ENCODE data around the gene NCAM1.

The NCAM1 gene

GRCh38 chr11:113121746-113122145 is 160.5 kb downstream of the NCAM1 start:
- H3K36me3 ChIP-seq (ENCODE audit: control insufficient read depth, insufficient read depth, low read length) = no peaks in the 10 kb centered on the region
- no peak for DNase-seq (ENCODE audit: low read depth, low spot score)
- H3K27ac ChIP-seq (ENCODE audit: low read length) = no peak overlapping the region
- H3K4me1 ChIP-seq (ENCODE audit: control insufficient read depth, insufficient read depth, low read length) = no peaks in the 10 kb centered on the region
- no CpG with 5 or more reads among the region's 1 CpG for WGBS (ENCODE audit: insufficient coverage, insufficient read length)
- H3K27me3 ChIP-seq (ENCODE audit: control insufficient read depth, insufficient read depth, low read length) = no peaks in the 10 kb centered on the region
- H3K9me3 ChIP-seq (ENCODE audit: control insufficient read depth, insufficient read depth, low read length) = no peaks in the 10 kb centered on the region
- H3K4me3 ChIP-seq (ENCODE audit: low read length) = no peak overlapping the region

DNA sequence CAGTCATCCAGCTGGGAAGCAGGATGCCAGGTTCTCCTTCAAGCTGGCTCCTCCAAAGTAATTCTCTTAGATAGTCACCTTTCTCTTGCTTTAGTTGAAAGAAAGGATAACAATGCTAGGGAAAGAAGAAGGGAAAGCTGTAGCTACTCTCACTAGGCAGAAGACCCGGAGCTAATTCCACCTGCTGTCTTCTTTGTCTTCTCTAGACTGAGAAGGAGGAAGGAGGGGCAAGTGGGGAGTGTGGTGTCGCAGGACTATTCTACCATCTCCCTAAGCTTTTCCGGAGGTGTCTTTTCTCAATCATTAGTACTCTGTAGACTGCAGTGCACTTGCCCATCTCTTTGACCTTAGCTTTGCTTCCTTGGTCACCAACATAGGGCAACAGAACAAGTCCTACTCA is 162.8 kb downstream of the NCAM1 start:
- H3K27ac ChIP-seq (ENCODE audit: low read length) = no peak overlapping the region
- no peaks in the 10 kb centered on the region for H3K36me3 ChIP-seq (ENCODE audit: control insufficient read depth, insufficient read depth, low read length)
- H3K4me3 ChIP-seq (ENCODE audit: low read length) = no peak overlapping the region
- H3K4me1 ChIP-seq (ENCODE audit: control insufficient read depth, insufficient read depth, low read length) = no peaks in the 10 kb centered on the region
- whole genome bisulfite sequencing (ENCODE audit: insufficient coverage, insufficient read length) = no CpG with 5 or more reads among the region's 3 CpGs
- no peaks in the 10 kb centered on the region for H3K9me3 ChIP-seq (ENCODE audit: control insufficient read depth, insufficient read depth, low read length)
- no peak for DNase-seq (ENCODE audit: low read depth, low spot score)
- no peaks in the 10 kb centered on the region for H3K27me3 ChIP-seq (ENCODE audit: control insufficient read depth, insufficient read depth, low read length)

DNA sequence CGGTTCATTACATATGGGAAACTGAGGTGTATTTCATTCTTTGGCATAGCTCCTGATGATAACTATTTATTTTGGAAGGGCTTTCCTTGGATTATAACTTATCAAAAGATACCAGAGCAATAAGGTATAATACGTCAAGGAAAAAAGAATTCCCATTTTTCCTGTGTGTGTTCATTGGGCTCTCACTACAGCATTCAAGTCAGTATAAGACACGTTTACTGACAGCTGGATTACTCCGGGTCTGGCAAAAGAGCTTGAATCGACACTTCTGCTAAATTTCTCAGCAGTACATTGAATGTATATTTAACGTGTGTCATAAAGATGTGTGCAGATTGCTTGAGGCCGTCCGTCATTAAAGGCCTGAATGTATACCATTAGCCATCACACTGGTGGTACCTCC is 163.4 kb downstream of the NCAM1 start:
- no peak overlapping the region for H3K4me3 ChIP-seq (ENCODE audit: low read length)
- no peak for DNase-seq (ENCODE audit: low read depth, low spot score)
- no peaks in the 10 kb centered on the region for H3K9me3 ChIP-seq (ENCODE audit: control insufficient read depth, insufficient read depth, low read length)
- no peaks in the 10 kb centered on the region for H3K36me3 ChIP-seq (ENCODE audit: control insufficient read depth, insufficient read depth, low read length)
- no peaks in the 10 kb centered on the region for H3K4me1 ChIP-seq (ENCODE audit: control insufficient read depth, insufficient read depth, low read length)
- no peak overlapping the region for H3K27ac ChIP-seq (ENCODE audit: low read length)
- no CpG with 5 or more reads among the region's 8 CpGs for WGBS (ENCODE audit: insufficient coverage, insufficient read length)
- H3K27me3 ChIP-seq (ENCODE audit: control insufficient read depth, insufficient read depth, low read length) = no peaks in the 10 kb centered on the region

DNA sequence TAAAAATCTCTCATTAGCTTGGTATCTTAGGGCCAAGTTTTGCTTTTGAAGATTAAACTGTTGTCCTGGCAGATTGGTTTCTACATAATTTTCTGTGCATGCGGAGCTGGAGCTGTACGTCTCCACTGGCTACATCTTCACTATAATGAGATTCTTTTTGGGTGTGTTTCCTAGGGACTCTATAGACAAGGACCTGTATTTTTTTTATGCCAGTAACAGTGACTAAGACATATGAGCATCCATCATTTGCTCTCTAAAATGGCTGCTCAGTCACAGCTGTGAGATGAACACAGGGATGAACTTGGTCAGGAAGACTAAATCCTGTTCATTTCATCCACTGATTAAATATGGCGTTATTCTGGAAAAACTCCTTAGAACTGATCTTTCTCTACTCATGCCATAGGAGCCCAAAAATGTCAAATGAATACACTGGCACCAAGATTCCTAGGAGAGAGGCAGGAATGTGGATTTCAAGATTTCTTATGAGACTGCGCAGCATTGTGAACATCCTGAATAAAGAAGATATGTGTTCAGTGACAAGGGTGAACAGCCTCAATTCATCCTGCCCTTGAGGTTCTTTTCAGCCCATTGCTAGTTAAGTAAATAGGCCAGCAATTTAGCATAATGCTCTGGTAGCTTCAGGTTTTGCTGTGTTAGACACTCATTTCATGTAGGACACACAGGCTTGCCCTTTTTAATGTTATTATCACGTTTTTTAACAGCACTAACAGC is 168.2 kb downstream of the NCAM1 start:
- WGBS (ENCODE audit: insufficient coverage, insufficient read length) = no CpG with 5 or more reads among the region's 5 CpGs
- H3K9me3 ChIP-seq (ENCODE audit: control insufficient read depth, insufficient read depth, low read length) = no peaks in the 10 kb centered on the region
- no peak overlapping the region for H3K27ac ChIP-seq (ENCODE audit: low read length)
- H3K36me3 ChIP-seq (ENCODE audit: control insufficient read depth, insufficient read depth, low read length) = no peaks in the 10 kb centered on the region
- H3K27me3 ChIP-seq (ENCODE audit: control insufficient read depth, insufficient read depth, low read length) = no peaks in the 10 kb centered on the region
- H3K4me3 ChIP-seq (ENCODE audit: low read length) = no peak overlapping the region
- DNase-seq (ENCODE audit: low read depth, low spot score) = no peak
- H3K4me1 ChIP-seq (ENCODE audit: control insufficient read depth, insufficient read depth, low read length) = no peaks in the 10 kb centered on the region

GRCh38 chr11:113131036-113131775 is 170.0 kb downstream of the NCAM1 start:
- Histone ChIP-seq H3K36me3 (ENCODE audit: control insufficient read depth, insufficient read depth, low read length) (no peaks in the 10 kb centered on the region), H3K9me3 (ENCODE audit: control insufficient read depth, insufficient read depth, low read length) (no peaks in the 10 kb centered on the region), H3K4me1 (ENCODE audit: control insufficient read depth, insufficient read depth, low read length) (no peaks in the 10 kb centered on the region), H3K4me3 (ENCODE audit: low read length) (no peak overlapping the region), H3K27me3 (ENCODE audit: control insufficient read depth, insufficient read depth, low read length) (no peaks in the 10 kb centered on the region), H3K27ac (ENCODE audit: low read length) (no peak overlapping the region)
- no CpG with 5 or more reads among the region's 8 CpGs for WGBS (ENCODE audit: insufficient coverage, insufficient read length)
- DNase-seq (ENCODE audit: low read depth, low spot score) = no peak

GRCh38 chr11:113133071-113133470 is 171.9 kb downstream of the NCAM1 start:
- Histone ChIP-seq H3K27me3 (ENCODE audit: control insufficient read depth, insufficient read depth, low read length) (no peaks in the 10 kb centered on the region), H3K27ac (ENCODE audit: low read length) (no peak overlapping the region), H3K4me1 (ENCODE audit: control insufficient read depth, insufficient read depth, low read length) (no peaks in the 10 kb centered on the region), H3K4me3 (ENCODE audit: low read length) (no peak overlapping the region), H3K9me3 (ENCODE audit: control insufficient read depth, insufficient read depth, low read length) (no peaks in the 10 kb centered on the region), H3K36me3 (ENCODE audit: control insufficient read depth, insufficient read depth, low read length) (no peaks in the 10 kb centered on the region)
- DNase-seq (ENCODE audit: low read depth, low spot score) = no peak
- no CpG with 5 or more reads among the region's 4 CpGs for WGBS (ENCODE audit: insufficient coverage, insufficient read length)

DNA sequence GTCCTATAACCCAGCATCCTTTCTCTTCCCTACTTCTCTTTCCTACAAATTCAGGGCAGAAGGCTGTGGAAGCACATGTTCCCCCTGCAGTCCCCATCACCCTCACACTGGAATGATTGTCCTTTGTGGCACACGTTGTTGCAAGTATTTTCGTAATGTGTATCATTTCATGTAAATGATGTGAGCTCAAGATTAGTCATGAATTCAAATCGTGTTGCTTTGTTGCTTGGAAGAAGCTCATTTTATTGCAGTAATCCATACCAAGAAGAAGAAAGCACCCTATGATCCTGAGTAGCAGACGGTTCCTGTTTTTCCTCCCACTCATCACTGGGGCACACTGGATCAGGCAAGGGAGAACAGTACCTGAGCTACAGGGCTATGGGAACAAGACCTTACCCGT is 173.4 kb downstream of the NCAM1 start:
- H3K4me3 ChIP-seq (ENCODE audit: low read length) = no peak overlapping the region
- DNase-seq (ENCODE audit: low read depth, low spot score) = no peak
- H3K27ac ChIP-seq (ENCODE audit: low read length) = no peak overlapping the region
- no CpG with 5 or more reads among the region's 5 CpGs for WGBS (ENCODE audit: insufficient coverage, insufficient read length)
- no peaks in the 10 kb centered on the region for H3K4me1 ChIP-seq (ENCODE audit: control insufficient read depth, insufficient read depth, low read length)
- no peaks in the 10 kb centered on the region for H3K27me3 ChIP-seq (ENCODE audit: control insufficient read depth, insufficient read depth, low read length)
- no peaks in the 10 kb centered on the region for H3K9me3 ChIP-seq (ENCODE audit: control insufficient read depth, insufficient read depth, low read length)
- H3K36me3 ChIP-seq (ENCODE audit: control insufficient read depth, insufficient read depth, low read length) = no peaks in the 10 kb centered on the region

- Histone ChIP-seq H3K27me3 (ENCODE audit: control insufficient read depth, insufficient read depth, low read length) (no peaks in the 10 kb centered on the region), H3K4me3 (ENCODE audit: low read length) (no peak overlapping the region), H3K36me3 (ENCODE audit: control insufficient read depth, insufficient read depth, low read length) (no peaks in the 10 kb centered on the region), H3K4me1 (ENCODE audit: control insufficient read depth, insufficient read depth, low read length) (no peaks in the 10 kb centered on the region), H3K27ac (ENCODE audit: low read length) (no peak overlapping the region), H3K9me3 (ENCODE audit: control insufficient read depth, insufficient read depth, low read length) (no peaks in the 10 kb centered on the region)
- no peak for DNase-seq (ENCODE audit: low read depth, low spot score)
- WGBS (ENCODE audit: insufficient coverage, insufficient read length) = no CpG with 5 or more reads among the region's 15 CpGs
Measured at GRCh38 chr11:113137713-113138529, 176.7 kb downstream of the NCAM1 start.

- H3K4me3 ChIP-seq (ENCODE audit: low read length) = no peak overlapping the region
- H3K27me3 ChIP-seq (ENCODE audit: control insufficient read depth, insufficient read depth, low read length) = no peaks in the 10 kb centered on the region
- no CpG with 5 or more reads among the region's 4 CpGs for WGBS (ENCODE audit: insufficient coverage, insufficient read length)
- DNase-seq (ENCODE audit: low read depth, low spot score) = no peak
- no peak overlapping the region for H3K27ac ChIP-seq (ENCODE audit: low read length)
- H3K36me3 ChIP-seq (ENCODE audit: control insufficient read depth, insufficient read depth, low read length) = no peaks in the 10 kb centered on the region
- no peaks in the 10 kb centered on the region for H3K9me3 ChIP-seq (ENCODE audit: control insufficient read depth, insufficient read depth, low read length)
- no peaks in the 10 kb centered on the region for H3K4me1 ChIP-seq (ENCODE audit: control insufficient read depth, insufficient read depth, low read length)
Measured at GRCh38 chr11:113138731-113139130, 177.5 kb downstream of the NCAM1 start.

DNA sequence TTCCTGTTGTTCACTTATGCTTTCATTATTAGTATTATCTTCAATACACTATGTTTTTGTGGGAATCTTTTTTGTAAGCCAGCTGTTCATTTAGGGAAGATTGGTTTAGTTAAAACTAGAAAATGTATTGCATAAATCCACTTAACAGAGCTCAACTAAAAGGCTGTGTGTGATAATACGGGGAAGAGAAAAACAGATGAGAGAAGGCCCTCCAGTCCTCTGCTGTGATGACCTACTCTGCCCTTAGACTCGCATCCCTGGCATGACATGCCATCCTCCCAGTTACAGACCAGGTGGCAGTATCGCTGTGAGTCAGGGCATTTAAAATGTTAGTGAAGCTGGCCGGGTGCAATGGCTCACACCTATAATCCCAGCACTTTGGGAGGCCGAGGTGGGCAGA is 179.8 kb downstream of the NCAM1 start:
- Histone ChIP-seq H3K36me3 (ENCODE audit: control insufficient read depth, insufficient read depth, low read length) (no peaks in the 10 kb centered on the region), H3K27ac (ENCODE audit: low read length) (no peak overlapping the region)
- no peak for DNase-seq (ENCODE audit: low read depth, low spot score)

More for the DNA sequence above, 179.8 kb downstream of the NCAM1 start:
- H3K9me3 ChIP-seq (ENCODE audit: control insufficient read depth, insufficient read depth, low read length) = no peaks in the 10 kb centered on the region
- no peaks in the 10 kb centered on the region for H3K27me3 ChIP-seq (ENCODE audit: control insufficient read depth, insufficient read depth, low read length)
- WGBS (ENCODE audit: insufficient coverage, insufficient read length) = no CpG with 5 or more reads among the region's 5 CpGs
- H3K4me1 ChIP-seq (ENCODE audit: control insufficient read depth, insufficient read depth, low read length) = no peaks in the 10 kb centered on the region
- H3K4me3 ChIP-seq (ENCODE audit: low read length) = no peak overlapping the region

All from iPS DF 6.9 (cell line).